HEK293 (cell line): Measurements from ENCODE around the gene KLF7.

Experiments
- CTCF ChIA-PET: fragments of 350-600 bp; formaldehyde crosslinking; extraction: SDS; loops from one replicate; lab custom pipeline; 2021; ENCODE audit warnings: antibody characterized with exemption; lab: Yijun Ruan, JAX
- POLR2A ChIA-PET: fragments of 300-600 bp; formaldehyde crosslinking; extraction: SDS; loops from one replicate; lab custom pipeline; 2020; ENCODE audit warnings: antibody characterized with exemption, inconsistent platforms; lab: Yijun Ruan, JAX
- H3K27ac ChIP-seq: fragments of 200-500 bp; sonication (Bioruptor generic); 2 replicates; pipeline ENCODE4 v1.5.1; 2014; ENCODE audit warnings: low read depth, low read length, control low read depth, inconsistent platforms; ENCODE audit errors: extremely low read depth
- H3K36me3 ChIP-seq, 2 experiments: fragments of 200-500 bp in 1 of 2; sonication (Bioruptor generic) in 1 of 2; 1 replicate in 1 of 2; 2 replicates in 1 of 2; pipeline ENCODE4 v1.5.1; 2014 to 2017; ENCODE audit warnings: inconsistent platforms in 2 of 2, low read length in 2 of 2; ENCODE audit not compliant: control insufficient read depth in 2 of 2, insufficient read depth in 1 of 2
- H3K4me1 ChIP-seq: fragments of 200-500 bp; sonication (Bioruptor generic); 2 replicates; pipeline ENCODE4 v1.5.1; 2014; ENCODE audit warnings: mild to moderate bottlenecking, low read length, inconsistent platforms; ENCODE audit not compliant: control insufficient read depth, insufficient read depth
- H3K4me3 ChIP-seq: 2 replicates; pipeline ENCODE4 v1.5.1; 2011; ENCODE audit warnings: low read depth, mild to moderate bottlenecking, control low read depth, low read length, moderate library complexity
- H3K9me3 ChIP-seq: fragments of 200-500 bp; sonication (Bioruptor generic); 2 replicates; pipeline ENCODE4 v1.5.1; 2014; ENCODE audit warnings: low read depth, low read length, inconsistent platforms; ENCODE audit not compliant: control insufficient read depth, insufficient read depth
- FEZF1 ChIP-seq: fragments of 450-650 bp; formaldehyde crosslinking; IDR thresholded peaks from 2 replicates; pipeline ENCODE4 v1.5.1; 2016; ENCODE audit warnings: missing biosample characterization, missing genetic modification characterization
- GLIS2 ChIP-seq: fragments of 450-650 bp; formaldehyde crosslinking; IDR thresholded peaks from 2 replicates; pipeline ENCODE4 v1.5.1; 2016; ENCODE audit warnings: missing biosample characterization, missing genetic modification characterization
- IKZF3 ChIP-seq: fragments of 450-650 bp; IDR thresholded peaks from 2 replicates; pipeline ENCODE4 v1.5.0; 2018; ENCODE audit warnings: missing biosample characterization, mild to moderate bottlenecking, missing genetic modification characterization, moderate library complexity
- KLF8 ChIP-seq: fragments of 450-650 bp; formaldehyde crosslinking; IDR thresholded peaks from 2 replicates; pipeline ENCODE4 v1.5.1; 2016; ENCODE audit warnings: missing biosample characterization, missing genetic modification characterization
- KLF9 ChIP-seq: fragments of 450-650 bp; formaldehyde crosslinking; IDR thresholded peaks from 2 replicates; pipeline ENCODE4 v1.5.1; 2016; ENCODE audit warnings: missing biosample characterization, missing genetic modification characterization, low read depth
- MYNN ChIP-seq: fragments of 450-650 bp; formaldehyde crosslinking; IDR thresholded peaks from 2 replicates; pipeline ENCODE4 v1.5.1; 2016; ENCODE audit warnings: missing biosample characterization, missing genetic modification characterization, borderline replicate concordance
- YY2 ChIP-seq: fragments of 450-650 bp; formaldehyde crosslinking; IDR thresholded peaks from 2 replicates; pipeline ENCODE4 v1.5.1; 2016; ENCODE audit warnings: missing biosample characterization, missing genetic modification characterization
- ZNF146 ChIP-seq: fragments of 450-650 bp; formaldehyde crosslinking; IDR thresholded peaks from 2 replicates; pipeline ENCODE4 v1.5.1; 2016; ENCODE audit warnings: missing biosample characterization, missing genetic modification characterization
- ZNF174 ChIP-seq: fragments of 450-650 bp; formaldehyde crosslinking; IDR thresholded peaks from 2 replicates; pipeline ENCODE4 v1.5.0; 2017; ENCODE audit warnings: missing biosample characterization, mild to moderate bottlenecking, missing genetic modification characterization
- ZNF248 ChIP-seq: fragments of 450-650 bp; formaldehyde crosslinking; IDR thresholded peaks from 2 replicates; pipeline ENCODE4 v1.5.1; 2017; ENCODE audit warnings: missing biosample characterization, missing genetic modification characterization
- ZNF777 ChIP-seq: fragments of 450-650 bp; formaldehyde crosslinking; IDR thresholded peaks from 2 replicates; pipeline ENCODE4 v1.5.1; 2017; ENCODE audit warnings: missing biosample characterization, missing genetic modification characterization, borderline replicate concordance
- TF ChIP-seq, protein P1 (sequence below): fragments of 450-650 bp; formaldehyde crosslinking; IDR thresholded peaks from 2 replicates; pipeline ENCODE4 v1.5.1; 2016; ENCODE audit warnings: missing biosample characterization, missing genetic modification characterization
- TF ChIP-seq, protein P2 (sequence below): fragments of 450-650 bp; formaldehyde crosslinking; IDR thresholded peaks from 2 replicates; pipeline ENCODE4 v1.5.1; 2017; ENCODE audit warnings: missing biosample characterization, missing genetic modification characterization
- TF ChIP-seq, protein P3 (sequence below): fragments of 450-650 bp; formaldehyde crosslinking; IDR thresholded peaks from 2 replicates; pipeline ENCODE4 v1.5.1; 2016; ENCODE audit warnings: missing biosample characterization, missing genetic modification characterization

KLF7 gene

DNA sequence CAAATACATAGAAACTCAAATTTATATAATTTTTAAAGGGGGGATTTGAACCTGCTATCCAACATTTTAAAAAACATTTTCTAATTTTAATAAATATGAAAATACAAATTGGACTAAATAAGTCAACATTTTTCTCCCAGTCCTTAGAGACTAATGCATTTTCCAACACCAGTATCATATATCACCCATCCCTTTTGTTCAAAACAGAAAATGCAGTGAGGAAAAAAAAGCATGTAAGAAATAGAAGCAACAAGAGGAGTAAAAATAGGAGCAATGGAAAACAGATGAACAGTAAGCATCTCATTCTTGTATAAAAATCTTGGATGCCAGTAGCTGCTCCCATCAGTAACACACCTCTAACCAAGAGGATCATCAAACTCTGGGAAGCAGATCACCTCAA is 25.5 kb downstream of the KLF7 start:
- ChIA-PET POLR2A (no interaction called here), CTCF (no interaction called here)
- Histone ChIP-seq H3K4me1 (no peaks in the 10 kb centered on the region), H3K27ac (no peak overlapping the region), H3K36me3 (no peaks in the 10 kb centered on the region), H3K9me3 (no peaks in the 10 kb centered on the region), H3K4me3 (no peak overlapping the region)
- no peak for TF ChIP-seq IKZF3 (tag by site-specific recombination)

DNA sequence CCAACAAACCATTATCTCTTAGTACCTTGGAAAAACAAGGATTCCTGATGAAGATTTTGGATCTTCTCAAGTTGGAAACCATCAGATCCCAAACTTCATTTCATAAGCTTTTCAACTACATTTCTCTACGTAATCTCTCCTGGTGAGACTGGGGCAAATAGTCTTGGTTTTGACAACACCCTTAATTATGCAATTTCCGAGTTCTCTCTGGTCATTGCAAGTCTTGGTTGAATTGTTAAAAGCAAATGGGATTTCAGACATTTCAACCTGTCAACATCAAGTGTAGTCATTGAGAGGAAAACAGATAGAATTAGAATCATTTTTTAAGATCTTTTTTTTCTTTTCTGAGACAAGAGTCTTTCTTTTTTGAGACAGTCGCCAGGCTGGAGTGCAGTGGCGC is 26.2 kb downstream of the KLF7 start:
- Histone ChIP-seq H3K27ac (no peak overlapping the region), H3K4me1 (no peaks in the 10 kb centered on the region), H3K36me3 (no peaks in the 10 kb centered on the region), H3K4me3 (no peak overlapping the region), H3K9me3 (no peaks in the 10 kb centered on the region)
- CTCF ChIA-PET = no interaction called here
- POLR2A ChIA-PET = no interaction called here
- no peak for TF ChIP-seq KLF8
- no peak for TF ChIP-seq MYNN (tag by site-specific recombination)
- TF ChIP-seq, protein P1, sequence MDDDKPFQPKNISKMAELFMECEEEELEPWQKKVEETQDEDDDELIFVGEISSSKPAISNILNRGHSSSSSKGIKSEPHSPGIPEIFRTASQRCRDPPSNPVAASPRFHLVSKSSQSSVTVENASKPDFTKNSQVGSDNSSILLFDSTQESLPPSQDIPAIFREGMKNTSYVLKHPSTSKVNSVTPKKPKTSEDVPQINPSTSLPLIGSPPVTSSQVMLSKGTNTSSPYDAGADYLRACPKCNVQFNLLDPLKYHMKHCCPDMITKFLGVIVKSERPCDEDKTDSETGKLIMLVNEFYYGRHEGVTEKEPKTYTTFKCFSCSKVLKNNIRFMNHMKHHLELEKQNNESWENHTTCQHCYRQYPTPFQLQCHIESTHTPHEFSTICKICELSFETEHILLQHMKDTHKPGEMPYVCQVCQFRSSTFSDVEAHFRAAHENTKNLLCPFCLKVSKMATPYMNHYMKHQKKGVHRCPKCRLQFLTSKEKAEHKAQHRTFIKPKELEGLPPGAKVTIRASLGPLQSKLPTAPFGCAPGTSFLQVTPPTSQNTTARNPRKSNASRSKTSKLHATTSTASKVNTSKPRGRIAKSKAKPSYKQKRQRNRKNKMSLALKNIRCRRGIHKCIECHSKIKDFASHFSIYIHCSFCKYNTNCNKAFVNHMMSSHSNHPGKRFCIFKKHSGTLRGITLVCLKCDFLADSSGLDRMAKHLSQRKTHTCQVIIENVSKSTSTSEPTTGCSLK (tag by site-specific recombination) = no peak
- no peak for TF ChIP-seq KLF9 (tag by site-specific recombination)
- TF ChIP-seq, protein P2, sequence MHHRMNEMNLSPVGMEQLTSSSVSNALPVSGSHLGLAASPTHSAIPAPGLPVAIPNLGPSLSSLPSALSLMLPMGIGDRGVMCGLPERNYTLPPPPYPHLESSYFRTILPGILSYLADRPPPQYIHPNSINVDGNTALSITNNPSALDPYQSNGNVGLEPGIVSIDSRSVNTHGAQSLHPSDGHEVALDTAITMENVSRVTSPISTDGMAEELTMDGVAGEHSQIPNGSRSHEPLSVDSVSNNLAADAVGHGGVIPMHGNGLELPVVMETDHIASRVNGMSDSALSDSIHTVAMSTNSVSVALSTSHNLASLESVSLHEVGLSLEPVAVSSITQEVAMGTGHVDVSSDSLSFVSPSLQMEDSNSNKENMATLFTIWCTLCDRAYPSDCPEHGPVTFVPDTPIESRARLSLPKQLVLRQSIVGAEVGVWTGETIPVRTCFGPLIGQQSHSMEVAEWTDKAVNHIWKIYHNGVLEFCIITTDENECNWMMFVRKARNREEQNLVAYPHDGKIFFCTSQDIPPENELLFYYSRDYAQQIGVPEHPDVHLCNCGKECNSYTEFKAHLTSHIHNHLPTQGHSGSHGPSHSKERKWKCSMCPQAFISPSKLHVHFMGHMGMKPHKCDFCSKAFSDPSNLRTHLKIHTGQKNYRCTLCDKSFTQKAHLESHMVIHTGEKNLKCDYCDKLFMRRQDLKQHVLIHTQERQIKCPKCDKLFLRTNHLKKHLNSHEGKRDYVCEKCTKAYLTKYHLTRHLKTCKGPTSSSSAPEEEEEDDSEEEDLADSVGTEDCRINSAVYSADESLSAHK (tag by site-specific recombination) = no peak
- TF ChIP-seq GLIS2 (tag by site-specific recombination) = no peak
- no peak for TF ChIP-seq ZNF174 (tag by site-specific recombination)
- TF ChIP-seq FEZF1 (tag by site-specific recombination) = no peak
- TF ChIP-seq ZNF146 (tag by site-specific recombination) = no peak
- TF ChIP-seq ZNF248 = no peak
- no peak for TF ChIP-seq ZNF777 (tag by site-specific recombination)
- TF ChIP-seq, protein P3, sequence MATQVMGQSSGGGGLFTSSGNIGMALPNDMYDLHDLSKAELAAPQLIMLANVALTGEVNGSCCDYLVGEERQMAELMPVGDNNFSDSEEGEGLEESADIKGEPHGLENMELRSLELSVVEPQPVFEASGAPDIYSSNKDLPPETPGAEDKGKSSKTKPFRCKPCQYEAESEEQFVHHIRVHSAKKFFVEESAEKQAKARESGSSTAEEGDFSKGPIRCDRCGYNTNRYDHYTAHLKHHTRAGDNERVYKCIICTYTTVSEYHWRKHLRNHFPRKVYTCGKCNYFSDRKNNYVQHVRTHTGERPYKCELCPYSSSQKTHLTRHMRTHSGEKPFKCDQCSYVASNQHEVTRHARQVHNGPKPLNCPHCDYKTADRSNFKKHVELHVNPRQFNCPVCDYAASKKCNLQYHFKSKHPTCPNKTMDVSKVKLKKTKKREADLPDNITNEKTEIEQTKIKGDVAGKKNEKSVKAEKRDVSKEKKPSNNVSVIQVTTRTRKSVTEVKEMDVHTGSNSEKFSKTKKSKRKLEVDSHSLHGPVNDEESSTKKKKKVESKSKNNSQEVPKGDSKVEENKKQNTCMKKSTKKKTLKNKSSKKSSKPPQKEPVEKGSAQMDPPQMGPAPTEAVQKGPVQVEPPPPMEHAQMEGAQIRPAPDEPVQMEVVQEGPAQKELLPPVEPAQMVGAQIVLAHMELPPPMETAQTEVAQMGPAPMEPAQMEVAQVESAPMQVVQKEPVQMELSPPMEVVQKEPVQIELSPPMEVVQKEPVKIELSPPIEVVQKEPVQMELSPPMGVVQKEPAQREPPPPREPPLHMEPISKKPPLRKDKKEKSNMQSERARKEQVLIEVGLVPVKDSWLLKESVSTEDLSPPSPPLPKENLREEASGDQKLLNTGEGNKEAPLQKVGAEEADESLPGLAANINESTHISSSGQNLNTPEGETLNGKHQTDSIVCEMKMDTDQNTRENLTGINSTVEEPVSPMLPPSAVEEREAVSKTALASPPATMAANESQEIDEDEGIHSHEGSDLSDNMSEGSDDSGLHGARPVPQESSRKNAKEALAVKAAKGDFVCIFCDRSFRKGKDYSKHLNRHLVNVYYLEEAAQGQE (tag by site-specific recombination) = no peak
- no peak for TF ChIP-seq YY2
